CD4-positive, alpha-beta memory T cell (primary cell): ENCODE data around the gene GET4. TPM values are rescaled to one million over a fixed set of nuclear protein-coding genes. Genes with fewer than 3 reads are reported as not detected.
"Not testable (repeated sequence)": the region's sequence is repeated elsewhere in the genome, so short reads cannot be mapped to it uniquely, and the experiment has no call there.

Experiments
- CTCF ChIA-PET: fragments of 350-600 bp; sonication (Branson Sonifier 250); formaldehyde crosslinking; loops from one replicate; lab custom pipeline; 2021; ENCODE audit warnings: inconsistent platforms; ENCODE audit not compliant: partially characterized antibody; lab: Charles Lee
- POLR2A ChIA-PET: fragments of 350-600 bp; sonication (Branson Sonifier 250); formaldehyde crosslinking; loops from one replicate; lab custom pipeline; 2021; ENCODE audit not compliant: partially characterized antibody; lab: Charles Lee
- DNase-seq, 5 donors: peaks; one replicate each; pipeline versions ENCODE4 v3.0.0 to v3.0.0-alpha.2; 2020 to 2022; ENCODE audit warnings: mixed read lengths in 1 of 5
- H3K27ac ChIP-seq: one replicate; pipeline ENCODE4 v1.7.0; 2013; ENCODE audit warnings: low read depth, low read length
- H3K27me3 ChIP-seq: 2 replicates; pipeline ENCODE4 v1.7.0; 2013; ENCODE audit warnings: mild to moderate bottlenecking, low read length, moderate library complexity; ENCODE audit not compliant: insufficient read depth
- H3K36me3 ChIP-seq: 2 replicates; pipeline ENCODE4 v1.7.0; 2013; ENCODE audit warnings: mild to moderate bottlenecking, low read length, moderate library complexity; ENCODE audit not compliant: insufficient read depth
- H3K4me1 ChIP-seq: 2 replicates; pipeline ENCODE4 v1.7.0; 2013; ENCODE audit warnings: mild to moderate bottlenecking, low read length, moderate library complexity; ENCODE audit not compliant: insufficient read depth
- H3K4me3 ChIP-seq, 2 donors: one replicate each; pipeline ENCODE4 v1.7.0; 2013; ENCODE audit warnings: low read length in 2 of 2, mild to moderate bottlenecking in 1 of 2
- H3K9me3 ChIP-seq, 2 donors: one replicate each; pipeline ENCODE4 v1.7.0; 2013; ENCODE audit warnings: low read length in 2 of 2, control low read depth in 1 of 2; ENCODE audit not compliant: control insufficient read depth in 1 of 2
- H3K27ac Mint-ChIP-seq, 7 donors: one replicate each; pipeline ENCODE4 v1.8.0; 2020 to 2021; ENCODE audit warnings: mixed read lengths in 7 of 7, mild to moderate bottlenecking in 6 of 7, inconsistent platforms in 3 of 7, moderate library complexity in 3 of 7
- H3K27me3 Mint-ChIP-seq, 2 donors: one replicate each; pipeline ENCODE4 v1.8.0; 2020 to 2021; ENCODE audit warnings: mixed read lengths in 2 of 2
- H3K36me3 Mint-ChIP-seq, 2 donors: one replicate each; pipeline ENCODE4 v1.8.0; 2020 to 2021; ENCODE audit warnings: mixed read lengths in 2 of 2, inconsistent platforms in 1 of 2, mild to moderate bottlenecking in 1 of 2
- H3K4me1 Mint-ChIP-seq, 4 donors: one replicate each; pipeline ENCODE4 v1.8.0; 2020 to 2021; ENCODE audit warnings: mixed read lengths in 4 of 4, mild to moderate bottlenecking in 1 of 4
- H3K4me3 Mint-ChIP-seq, 8 donors: one replicate each; pipeline ENCODE4 v1.8.0; 2020 to 2021; ENCODE audit warnings: mixed read lengths in 8 of 8, mild to moderate bottlenecking in 7 of 8, moderate library complexity in 6 of 8, inconsistent platforms in 3 of 8
- H3K9me3 Mint-ChIP-seq, 8 donors: one replicate each; pipeline ENCODE4 v1.8.0; 2020 to 2021; ENCODE audit warnings: mixed read lengths in 8 of 8, mild to moderate bottlenecking in 5 of 8, inconsistent platforms in 3 of 8, moderate library complexity in 1 of 8
- intact Hi-C: fragments of 100-400 bp; cut with micrococcal nuclease; formaldehyde crosslinking; loops from one replicate; pipeline ENCODE4 v1.15.1; 2023
- polyA plus RNA-seq, 2 donors: library from polyadenylated mRNA; unstranded; fragments of 300-500 nt; fragmentation: Illumina TruSeq; gene quantifications; one replicate each; pipeline ENCODE4 v1.2.3, GENCODE V29; 2021
- total RNA-seq, 2 experiments: library from RNA; stranded (reverse); gene quantifications; one replicate each; pipeline ENCODE4 v1.2.3, GENCODE V29; 2021

Gene GET4
- total and polyA plus RNA-seq, 4 experiments from 2014 or later: 22.0 to 51.6 (median 38.1) TPM

DNA sequence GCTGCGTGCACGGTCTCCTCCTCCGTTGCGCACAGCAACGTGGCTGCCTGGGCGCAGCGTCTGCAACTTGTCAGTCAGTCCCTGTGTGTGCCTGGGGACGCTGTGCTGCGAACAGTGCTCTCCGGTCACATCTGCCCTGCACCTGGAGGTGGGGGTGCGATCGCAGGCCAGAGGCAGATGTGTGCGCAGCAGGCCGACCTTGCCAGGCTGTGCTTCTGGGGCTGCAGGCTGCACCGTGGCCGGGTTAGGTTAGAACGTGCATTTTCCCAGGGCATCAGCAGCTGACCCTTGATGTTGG is 8.2 kb upstream of the GET4 start:
- H3K9me3 ChIP-seq: no peaks in the 10 kb centered on the region
- Mint-ChIP-seq H3K9me3 (no peaks in the 10 kb centered on the region), H3K4me1 (peaks cover 2 to 6% (median 3%) of the 10 kb centered on the region in 4 donors), H3K27me3 (no peaks in the 10 kb centered on the region), H3K4me3 (no peak overlapping the region), H3K27ac (no peak overlapping the region), H3K36me3 (peaks cover 33 to 60% of the 10 kb centered on the region in 2 donors)
- peaks cover 42% of the 10 kb centered on the region for H3K36me3 ChIP-seq
- no peak for DNase-seq
- ChIA-PET POLR2A (interaction anchor here (0.6 kb wide), 1 partner anchor 54 kb away, joined by 5 read pairs; no protein-coding TSS in a partner anchor), CTCF (no interaction called here)
- peaks cover 1% of the 10 kb centered on the region for H3K4me1 ChIP-seq
- H3K4me3 ChIP-seq: no peak overlapping the region
- H3K27me3 ChIP-seq: no peaks in the 10 kb centered on the region
- H3K27ac ChIP-seq: no peak overlapping the region
- intact Hi-C loops: no loop called here

- no peak for DNase-seq
- Mint-ChIP-seq H3K4me1 (peaks cover 10 to 16% (median 10%) of the 10 kb centered on the region in 4 donors), H3K9me3 (no peaks in the 10 kb centered on the region), H3K4me3 (no peak overlapping the region), H3K27me3 (no peaks in the 10 kb centered on the region), H3K27ac (peak overlapping the region in 2 of 7 donors; percentile 35 to 52), H3K36me3 (peaks cover 31 to 57% of the 10 kb centered on the region in 2 donors)
- ChIA-PET CTCF (interaction anchor here (5.1 kb wide), 1 partner anchor 81 kb away, joined by 115 read pairs; no protein-coding TSS in a partner anchor), POLR2A (no interaction called here)
- Histone ChIP-seq H3K36me3 (peaks cover 42% of the 10 kb centered on the region), H3K27ac (no peak overlapping the region), H3K9me3 (no peaks in the 10 kb centered on the region), H3K27me3 (no peaks in the 10 kb centered on the region), H3K4me1 (peaks cover 12% of the 10 kb centered on the region), H3K4me3 (no peak overlapping the region)
- intact Hi-C loops: no loop called here
These were observed 7.0 kb upstream of the GET4 start for GRCh38 chr7:869348-869747.

GRCh38 chr7:871900-872537 is 4.3 kb upstream of the GET4 start:
- POLR2A ChIA-PET: interaction anchor here (1.6 to 2.4 kb wide), 3 partner anchors 40 to 55 kb away, joined by 7 read pairs; partner anchors contain the start of gene SUN1
- peak overlapping the region in 3 of 7 donors; percentile 44 to 88 (median 84) for H3K27ac Mint-ChIP-seq
- CTCF ChIA-PET: interaction anchor here (0.8 to 5.1 kb wide), 7 partner anchors 37 to 551 kb away, joined by 3 to 115 read pairs (median 15); partner anchors contain the start of gene SUN1
- H3K4me3 Mint-ChIP-seq: no peak overlapping the region
- Histone ChIP-seq H3K27ac (no peak overlapping the region), H3K36me3 (peaks cover 31% of the 10 kb centered on the region), H3K9me3 (no peaks in the 10 kb centered on the region), H3K4me3 (no peak overlapping the region), H3K4me1 (peaks cover 19% of the 10 kb centered on the region), H3K27me3 (no peaks in the 10 kb centered on the region)
- intact Hi-C loops: no loop called here
- peaks cover 10 to 16% (median 10%) of the 10 kb centered on the region in 4 donors for H3K4me1 Mint-ChIP-seq
- DNase-seq: no peak
- H3K9me3 Mint-ChIP-seq: no peaks in the 10 kb centered on the region
- H3K27me3 Mint-ChIP-seq: no peaks in the 10 kb centered on the region
- peaks cover 17 to 41% of the 10 kb centered on the region in 2 donors for H3K36me3 Mint-ChIP-seq

- H3K9me3 Mint-ChIP-seq, DNase-seq, H3K27ac ChIP-seq, H3K4me3 Mint-ChIP-seq, H3K9me3 ChIP-seq, H3K27me3 Mint-ChIP-seq, H3K27me3 ChIP-seq, H3K4me3 ChIP-seq: not testable (repeated sequence)
- Histone ChIP-seq H3K36me3 (peaks cover 25% of the 10 kb centered on the region), H3K4me1 (peaks cover 19% of the 10 kb centered on the region)
- Mint-ChIP-seq H3K4me1 (peaks cover 10 to 13% (median 10%) of the 10 kb centered on the region in 4 donors), H3K27ac (peak overlapping the region in 4 of 7 donors; percentile 32 to 80 (median 66)), H3K36me3 (peaks cover 13 to 36% of the 10 kb centered on the region in 2 donors)
- intact Hi-C loops: loop anchor here (1.0 kb wide), 4 partner anchors 40 to 550 kb away; partner anchors contain the start of gene SUN1
- CTCF ChIA-PET: interaction anchor here (0.8 to 5.1 kb wide), 12 partner anchors 9 to 551 kb away, joined by 3 to 115 read pairs (median 6); partner anchors contain the start of gene SUN1
- POLR2A ChIA-PET: interaction anchor here (1.6 to 2.4 kb wide), 3 partner anchors 41 to 56 kb away, joined by 7 read pairs; partner anchors contain the start of gene SUN1
These were observed 3.7 kb upstream of the GET4 start for GRCh38 chr7:872685-873084.

DNA sequence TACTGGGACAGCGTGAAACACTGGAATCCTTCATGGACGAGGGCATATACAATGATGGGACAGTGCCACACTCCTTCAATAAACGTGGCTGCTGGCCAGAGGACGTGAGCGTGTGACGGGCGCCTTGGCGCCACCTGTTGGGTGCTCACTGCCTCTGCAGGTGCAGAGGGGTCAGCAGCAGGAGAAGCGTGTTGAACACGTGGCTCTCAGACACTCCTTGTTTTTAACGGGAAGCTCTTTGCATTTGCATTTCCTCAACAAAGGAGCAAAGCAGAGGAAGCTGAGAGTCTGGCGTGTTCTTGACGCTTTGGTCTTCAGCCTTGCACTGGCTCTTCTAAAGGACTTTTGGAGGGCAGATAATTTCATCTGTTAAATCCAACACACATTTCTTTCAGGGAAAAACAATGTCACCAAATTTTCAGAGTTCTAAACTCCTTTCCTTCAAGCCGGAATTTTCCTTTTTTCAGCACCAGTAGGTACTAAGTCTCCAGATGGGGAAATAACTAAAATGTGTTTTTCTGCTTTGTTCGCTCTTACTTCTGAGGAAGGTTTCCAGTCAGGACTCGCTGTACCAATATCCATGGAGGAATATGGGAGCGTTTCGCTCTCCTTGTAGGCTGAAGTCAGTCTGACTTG is 2.9 kb upstream of the GET4 start:
- Mint-ChIP-seq H3K4me1 (peaks cover 13 to 19% (median 15%) of the 10 kb centered on the region in 4 donors), H3K27ac (peak overlapping the region; percentile 32 to 80 (median 78)), H3K9me3 (no peaks in the 10 kb centered on the region), H3K27me3 (no peaks in the 10 kb centered on the region), H3K4me3 (peak overlapping the region in 1 of 8 donors; percentile 38), H3K36me3 (peaks cover 13 to 40% of the 10 kb centered on the region in 2 donors)
- no peaks in the 10 kb centered on the region for H3K9me3 ChIP-seq
- intact Hi-C loops: loop anchor here (1.0 kb wide), 4 partner anchors 41 to 551 kb away; partner anchors contain the start of gene SUN1
- CTCF ChIA-PET: interaction anchor here (0.6 to 5.1 kb wide), 14 partner anchors 10 to 552 kb away, joined by 3 to 115 read pairs (median 4); partner anchors contain the start of gene SUN1
- H3K27me3 ChIP-seq: no peaks in the 10 kb centered on the region
- H3K4me1 ChIP-seq: peaks cover 26% of the 10 kb centered on the region
- no peak overlapping the region for H3K4me3 ChIP-seq
- peak; percentile 56 to 71 (median 67) for DNase-seq
- no peak overlapping the region for H3K27ac ChIP-seq
- POLR2A ChIA-PET: interaction anchor here (1.0 to 2.4 kb wide), 4 partner anchors 42 to 61 kb away, joined by 5 to 7 read pairs (median 7); partner anchors contain the start of gene SUN1
- H3K36me3 ChIP-seq: peaks cover 20% of the 10 kb centered on the region

DNA sequence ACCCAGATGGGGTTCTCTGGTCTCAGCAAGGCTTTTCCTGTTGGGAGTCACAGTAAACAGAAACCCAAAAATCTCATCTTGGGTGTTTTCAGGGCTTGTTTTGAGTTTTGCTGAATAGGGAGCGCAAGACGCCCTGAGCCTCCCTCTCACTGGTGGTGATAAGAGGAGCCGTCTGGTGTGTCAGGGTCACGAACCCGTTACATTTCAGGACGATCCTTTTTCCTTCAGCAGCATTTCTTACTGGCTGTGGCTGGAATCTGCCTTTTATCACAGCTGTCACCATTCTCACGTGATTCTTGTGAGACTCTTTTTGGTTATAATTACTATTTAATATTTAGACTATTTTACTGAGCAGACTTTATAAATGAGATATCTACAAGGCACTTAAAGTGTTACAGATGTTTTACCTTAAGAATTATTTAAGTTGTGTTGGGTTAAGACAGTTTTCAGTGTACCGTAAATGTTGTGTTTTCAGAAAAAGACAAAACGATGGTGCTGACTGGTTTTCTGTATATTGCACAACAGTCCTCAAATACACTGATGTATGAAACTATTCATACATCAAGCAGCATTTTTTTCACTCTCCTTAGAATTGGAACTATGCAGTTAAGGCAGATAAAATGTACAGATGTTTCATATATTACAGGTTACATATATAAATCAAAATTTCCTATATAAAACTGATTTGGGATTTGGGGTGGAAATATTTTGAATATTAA is 2.2 kb upstream of the GET4 start:
- H3K4me3 ChIP-seq: no peak overlapping the region
- ChIA-PET POLR2A (interaction anchor here (1.0 to 3.2 kb wide), 5 partner anchors 42 to 100 kb away, joined by 5 to 18 read pairs (median 7); partner anchors contain the start of genes COX19 and SUN1), CTCF (interaction anchor here (0.6 to 5.1 kb wide), 12 partner anchors 11 to 553 kb away, joined by 3 to 115 read pairs (median 6); partner anchors contain the start of gene SUN1)
- intact Hi-C loops: no loop called here
- peaks cover 16% of the 10 kb centered on the region for H3K36me3 ChIP-seq
- H3K4me3 Mint-ChIP-seq: no peak overlapping the region
- DNase-seq: no peak
- no peaks in the 10 kb centered on the region for H3K27me3 Mint-ChIP-seq
- H3K27ac Mint-ChIP-seq: peak overlapping the region in 3 of 7 donors; percentile 64 to 80 (median 80)
- H3K9me3 ChIP-seq: no peaks in the 10 kb centered on the region
- peaks cover 17 to 26% (median 20%) of the 10 kb centered on the region in 4 donors for H3K4me1 Mint-ChIP-seq
- no peaks in the 10 kb centered on the region for H3K27me3 ChIP-seq
- H3K4me1 ChIP-seq: peaks cover 33% of the 10 kb centered on the region
- peaks cover 11 to 39% of the 10 kb centered on the region in 2 donors for H3K36me3 Mint-ChIP-seq
- no peak overlapping the region for H3K27ac ChIP-seq
- H3K9me3 Mint-ChIP-seq: no peaks in the 10 kb centered on the region
